ENCODE data around the gene PELI3.

GRCh38 chr11:66472054-66472453 lies 5.3 kb downstream of the PELI3 start:
- no peak for TF ChIP-seq CTCF (IDR thresholded peaks at IDR 0.05)
- TF ChIP-seq POLR2AphosphoS5 (IDR thresholded peaks at IDR 0.05; ENCODE audit: insufficient read depth in 1 of 2, low read depth in 1 of 2): no peak

Measured in vagina (tissue), 2 donors.